HG03520 (cell line): ENCODE results near the gene CUZD1.

Source experiments
- ATAC-seq: cut with Tn5 transposase; IDR thresholded peaks from one replicate; pipeline ENCODE4 v1.9.1; 2021; ENCODE audit warnings: mild to moderate bottlenecking, moderate library complexity; ENCODE audit not compliant: unreplicated experiment

The CUZD1 gene

GRCh38 chr10:122821808-122822207 is 23.8 kb downstream of the CUZD1 start:
- no peak for ATAC-seq

GRCh38 chr10:122815458-122815857 is 30.2 kb downstream of the CUZD1 start:
- ATAC-seq, result no peak

GRCh38 chr10:122814493-122814892 is 31.2 kb downstream of the CUZD1 start:
- ATAC-seq, result no peak

GRCh38 chr10:122812751-122813150 is 32.9 kb downstream of the CUZD1 start:
- ATAC-seq, result no peak

- ATAC-seq, result no peak
These were observed 43.4 kb downstream of the CUZD1 start for GRCh38 chr10:122802282-122802681.

GRCh38 chr10:122798704-122799231 is 46.9 kb downstream of the CUZD1 start:
- no peak for ATAC-seq

GRCh38 chr10:122796796-122797195 is 48.9 kb downstream of the CUZD1 start:
- ATAC-seq, result no peak

GRCh38 chr10:122795924-122796323 is 49.7 kb downstream of the CUZD1 start:
- ATAC-seq, result no peak

- ATAC-seq, result no peak
These were observed 59.4 kb downstream of the CUZD1 start for GRCh38 chr10:122786269-122786668.

- ATAC-seq, result no peak
These were observed 62.7 kb downstream of the CUZD1 start for GRCh38 chr10:122782911-122783310.
